Measurements from ENCODE around the gene GTF2A2. TPM values are rescaled to one million over a fixed set of nuclear protein-coding genes. Genes with fewer than 3 reads are reported as not detected.

GTF2A2 gene
- total RNA-seq, 1 donor from 2014 or later = 125 TPM

- no peaks in the 10 kb centered on the region for H3K9me3 Mint-ChIP-seq
- no peaks in the 10 kb centered on the region for H3K36me3 Mint-ChIP-seq (ENCODE audit: low read depth)
- no peak for DNase-seq (ENCODE audit: low read depth, low spot score)
- TF ChIP-seq CTCF (conservative IDR thresholded peaks at IDR 0.05) = no peak
- H3K4me1 Mint-ChIP-seq = peaks cover 35% of the 10 kb centered on the region
- peak overlapping the region; percentile 99 for H3K4me3 Mint-ChIP-seq
- peak overlapping the region; percentile 99 for H3K27ac Mint-ChIP-seq (ENCODE audit: unreplicated experiment)
- H3K27me3 Mint-ChIP-seq (ENCODE audit: low read depth) = no peaks in the 10 kb centered on the region
Observed at GRCh38 chr15:59688423-59688781, 31.1 kb upstream of the GTF2A2 start.

- Mint-ChIP-seq H3K27ac (ENCODE audit: unreplicated experiment) (peak overlapping the region; percentile 38), H3K4me1 (peaks cover 35% of the 10 kb centered on the region), H3K36me3 (ENCODE audit: low read depth) (no peaks in the 10 kb centered on the region), H3K9me3 (no peaks in the 10 kb centered on the region), H3K27me3 (ENCODE audit: low read depth) (no peaks in the 10 kb centered on the region), H3K4me3 (peak overlapping the region; percentile 99)
- no peak for DNase-seq (ENCODE audit: low read depth, low spot score)
- no peak for TF ChIP-seq CTCF (conservative IDR thresholded peaks at IDR 0.05)
Observed at GRCh38 chr15:59687836-59688235, 30.5 kb upstream of the GTF2A2 start.

GRCh38 chr15:59686389-59686788, 29.1 kb upstream of the GTF2A2 start:
- no peak for DNase-seq (ENCODE audit: low read depth, low spot score)
- Mint-ChIP-seq H3K4me1 (peaks cover 35% of the 10 kb centered on the region), H3K27me3 (ENCODE audit: low read depth) (no peaks in the 10 kb centered on the region), H3K27ac (ENCODE audit: unreplicated experiment) (no peak overlapping the region), H3K36me3 (ENCODE audit: low read depth) (no peaks in the 10 kb centered on the region), H3K4me3 (peak overlapping the region; percentile 50), H3K9me3 (no peaks in the 10 kb centered on the region)
- no peak for TF ChIP-seq CTCF (conservative IDR thresholded peaks at IDR 0.05)

GRCh38 chr15:59685737-59686297, 28.5 kb upstream of the GTF2A2 start:
- peak overlapping the region; percentile 50 for H3K4me3 Mint-ChIP-seq
- TF ChIP-seq CTCF (conservative IDR thresholded peaks at IDR 0.05) = no peak
- no peaks in the 10 kb centered on the region for H3K27me3 Mint-ChIP-seq (ENCODE audit: low read depth)

GRCh38 chr15:59680870-59681269, 23.6 kb upstream of the GTF2A2 start:
- Mint-ChIP-seq H3K4me1 (peaks cover 5% of the 10 kb centered on the region), H3K4me3 (no peak overlapping the region), H3K27me3 (ENCODE audit: low read depth) (no peaks in the 10 kb centered on the region), H3K9me3 (no peaks in the 10 kb centered on the region), H3K36me3 (ENCODE audit: low read depth) (peaks cover 3% of the 10 kb centered on the region), H3K27ac (ENCODE audit: unreplicated experiment) (no peak overlapping the region)
- no peak for TF ChIP-seq CTCF (conservative IDR thresholded peaks at IDR 0.05)
- no peak for DNase-seq (ENCODE audit: low read depth, low spot score)

More at GRCh38 chr15:59685737-59686297, 28.5 kb upstream of the GTF2A2 start:
- Mint-ChIP-seq H3K27ac (ENCODE audit: unreplicated experiment) (no peak overlapping the region), H3K36me3 (ENCODE audit: low read depth) (no peaks in the 10 kb centered on the region), H3K4me1 (peaks cover 31% of the 10 kb centered on the region), H3K9me3 (no peaks in the 10 kb centered on the region)
- DNase-seq (ENCODE audit: low read depth, low spot score) = no peak

Measured in neural crest cell (in vitro differentiated cells).